ENCODE measurements around the gene MX2. TPM values are rescaled to one million over a fixed set of nuclear protein-coding genes. Genes with fewer than 3 reads are reported as not detected.

MX2 gene
- total RNA-seq, 1 donor: 2.6 TPM

DNA sequence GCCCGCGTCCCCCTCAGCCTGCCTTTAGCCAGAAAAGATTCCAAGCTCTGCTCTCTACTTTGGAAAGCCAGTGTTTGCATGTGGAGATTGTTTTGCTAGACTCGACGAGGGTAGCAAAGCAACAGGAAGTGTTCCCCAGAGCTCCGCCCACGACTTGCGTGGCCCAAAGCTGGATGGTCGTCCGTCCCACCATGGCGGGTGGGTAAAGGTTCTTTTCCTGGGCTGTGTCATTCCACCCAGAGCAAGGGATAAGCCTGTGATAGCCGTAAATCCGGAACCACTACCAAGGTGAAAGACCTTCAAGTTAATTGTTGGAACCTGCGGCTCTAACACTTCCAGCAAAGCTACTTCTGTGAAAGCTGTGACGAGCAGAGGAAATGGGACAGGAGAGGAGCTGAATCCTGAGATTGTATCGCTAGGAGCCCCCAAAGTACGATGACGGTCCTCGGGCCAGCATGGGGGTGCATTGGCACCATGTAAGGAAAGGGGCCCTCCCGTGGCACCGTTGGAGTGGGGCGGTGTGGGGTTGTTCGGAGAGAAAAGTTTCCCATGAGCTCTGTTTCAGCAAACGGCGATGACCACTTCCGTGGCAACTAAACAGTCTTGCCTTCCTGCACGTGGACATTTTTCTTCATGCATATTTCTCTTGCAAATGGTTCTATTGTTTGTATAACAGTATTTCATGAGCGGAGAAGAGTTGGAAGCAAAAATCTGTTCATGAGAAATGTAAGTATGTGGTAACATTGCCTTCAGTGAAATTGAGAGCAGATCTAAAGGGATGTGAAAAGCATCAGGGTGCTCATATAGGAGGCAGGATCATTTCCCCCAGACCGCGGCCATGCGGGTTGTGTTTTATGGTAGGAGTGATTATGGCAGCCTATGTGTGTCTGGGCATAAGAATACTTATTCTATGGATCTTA is 8.4 kb downstream of the MX2 start:
- no peak for TF ChIP-seq CTCF (IDR thresholded peaks at IDR 0.05; ENCODE audit: insufficient read depth, low read depth, low read length)
- DNase-seq (ENCODE audit: low read depth): no peak
- no peak overlapping the region for H3K4me3 ChIP-seq (ENCODE audit: low read depth, low read length)

GRCh38 chr21:41370840-41371684 is 9.2 kb downstream of the MX2 start:
- DNase-seq (ENCODE audit: low read depth): peak; percentile 36
- no peak for TF ChIP-seq CTCF (IDR thresholded peaks at IDR 0.05; ENCODE audit: insufficient read depth, low read depth, low read length)

DNA sequence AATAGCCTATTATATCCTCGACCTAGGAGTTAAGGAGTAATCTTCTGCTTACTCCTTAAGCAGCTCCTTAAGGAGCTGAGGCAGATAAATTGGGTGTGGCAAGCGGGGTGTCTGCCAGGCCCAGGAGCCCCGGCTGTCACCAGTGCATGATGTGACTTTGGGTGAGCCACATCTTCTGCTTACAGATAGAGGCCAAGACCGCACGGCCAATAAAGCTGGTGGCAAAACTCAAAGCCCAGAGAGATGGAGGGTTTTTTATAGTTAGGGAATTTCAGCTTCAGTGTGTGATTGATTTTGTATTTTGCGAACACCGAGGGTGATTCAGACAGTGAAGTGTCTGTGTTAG is 9.8 kb downstream of the MX2 start:
- TF ChIP-seq CTCF (IDR thresholded peaks at IDR 0.05; ENCODE audit: insufficient read depth, low read depth, low read length): no peak

More at GRCh38 chr21:41370840-41371684, 9.2 kb downstream of the MX2 start:
- no peak overlapping the region for H3K4me3 ChIP-seq (ENCODE audit: low read depth, low read length)

GRCh38 chr21:41373253-41373652 is 11.4 kb downstream of the MX2 start:
- TF ChIP-seq CTCF (IDR thresholded peaks at IDR 0.05; ENCODE audit: insufficient read depth, low read depth, low read length): no peak
- no peak for DNase-seq (ENCODE audit: low read depth)

More for the DNA sequence above, 9.8 kb downstream of the MX2 start:
- no peak overlapping the region for H3K4me3 ChIP-seq (ENCODE audit: low read depth, low read length)
- DNase-seq (ENCODE audit: low read depth): no peak

GRCh38 chr21:41373763-41374162 is 11.9 kb downstream of the MX2 start:
- DNase-seq (ENCODE audit: low read depth): no peak
- H3K4me3 ChIP-seq (ENCODE audit: low read depth, low read length): no peak overlapping the region
- no peak for TF ChIP-seq CTCF (IDR thresholded peaks at IDR 0.05; ENCODE audit: insufficient read depth, low read depth, low read length)

More at GRCh38 chr21:41373253-41373652, 11.4 kb downstream of the MX2 start:
- H3K4me3 ChIP-seq (ENCODE audit: low read depth, low read length): no peak overlapping the region

DNA sequence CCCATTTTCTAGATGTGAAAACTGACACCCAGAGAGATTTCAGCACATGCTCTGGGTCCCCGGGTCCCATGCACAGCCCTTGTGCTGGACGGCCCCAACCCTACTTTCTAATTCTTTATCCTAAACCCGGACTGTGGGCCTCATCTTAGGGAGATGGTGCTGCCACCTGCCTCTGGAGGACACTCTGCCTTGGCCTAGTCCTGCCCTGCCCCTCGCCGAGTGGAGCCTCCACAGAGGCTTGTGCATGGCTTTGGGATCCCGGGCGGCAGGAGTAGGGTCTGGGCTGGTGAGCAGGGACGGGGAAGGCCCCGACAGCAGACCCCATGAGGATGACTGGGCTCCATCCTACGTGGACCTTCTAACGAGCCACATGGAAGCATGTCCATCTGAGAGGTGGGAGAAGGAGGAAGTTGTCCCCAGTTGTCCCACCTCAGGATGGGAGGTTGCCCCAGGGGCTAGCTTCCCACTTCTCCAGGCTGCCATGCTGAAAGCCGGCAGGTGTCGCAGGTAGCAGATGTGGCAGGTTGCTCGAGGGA is 12.4 kb downstream of the MX2 start:
- TF ChIP-seq CTCF (IDR thresholded peaks at IDR 0.05; ENCODE audit: insufficient read depth, low read depth, low read length): no peak
- no peak overlapping the region for H3K4me3 ChIP-seq (ENCODE audit: low read depth, low read length)
- no peak for DNase-seq (ENCODE audit: low read depth)

Data from fibroblast of villous mesenchyme (primary cell).